Measurements from ENCODE around the gene TMUB2. TPM values are rescaled to one million over a fixed set of nuclear protein-coding genes. Genes with fewer than 3 reads are reported as not detected.

TMUB2 gene
- total and polyA plus RNA-seq, 2 experiments from 2014 or later, result 27.7 to 46.8 TPM

DNA sequence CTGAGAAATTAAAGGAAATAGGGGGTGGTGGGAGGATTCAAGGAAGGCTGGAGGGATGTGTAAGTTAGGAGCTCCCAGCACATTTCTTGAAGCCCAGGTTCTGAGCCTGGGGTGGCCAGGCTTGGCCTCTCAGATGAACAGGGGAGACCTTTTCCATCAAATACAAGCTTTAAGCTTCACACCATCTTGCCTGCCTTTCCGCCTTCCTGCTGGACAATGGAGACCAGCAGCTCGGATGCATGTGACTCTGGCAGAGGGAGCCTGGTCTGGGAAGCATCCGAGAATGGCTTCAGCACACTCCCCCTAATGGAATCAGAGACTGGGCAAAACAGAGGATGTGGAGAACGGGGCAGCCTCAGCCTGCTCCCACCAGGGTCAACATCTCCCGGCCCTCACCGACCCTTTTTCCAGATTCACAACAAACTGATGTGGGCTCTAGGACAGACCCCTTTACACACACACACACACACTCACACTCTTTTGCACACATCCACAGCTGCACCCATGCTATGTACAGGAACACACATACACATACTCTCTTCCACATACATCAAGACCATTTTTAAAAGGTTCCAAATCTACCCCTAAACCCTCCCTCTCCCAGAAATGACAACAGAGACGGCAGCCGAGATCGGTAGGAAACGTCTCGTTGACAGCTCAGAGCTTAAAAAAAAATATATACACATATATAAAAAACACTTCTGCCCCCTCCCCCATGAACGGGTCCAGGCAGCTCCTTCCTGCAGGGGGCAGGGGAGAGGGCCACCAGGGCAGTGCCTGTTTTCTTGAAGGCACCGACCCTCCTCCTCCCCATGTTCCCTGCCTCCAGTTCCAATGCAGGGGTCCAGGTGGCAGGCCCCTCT, 19.4 kb downstream of the TMUB2 start:
- no peak overlapping the region for H3K27ac ChIP-seq
- no peak overlapping the region for H3K4me2 ChIP-seq
- 78% methylated on average over 13 of the region's 13 CpGs for WGBS (ENCODE audit: low lambda C conversion rate, missing lambda C conversion rate)
- peaks cover 4% of the 10 kb centered on the region for H3K79me2 ChIP-seq
- peaks cover 3% of the 10 kb centered on the region for H3K4me1 ChIP-seq (ENCODE audit: insufficient read depth)
- H3K4me3 ChIP-seq, result no peak overlapping the region
- no peak for DNase-seq (ENCODE audit: low spot score)
- no peaks in the 10 kb centered on the region for H3K36me3 ChIP-seq (replicated peaks; ENCODE audit: insufficient read depth, low read depth)
- no peaks in the 10 kb centered on the region for H3K27me3 ChIP-seq
- H4K20me1 ChIP-seq (ENCODE audit: insufficient read depth, poor library complexity, severe bottlenecking), result no peaks in the 10 kb centered on the region
- no peak overlapping the region for H2AFZ ChIP-seq
- no peaks in the 10 kb centered on the region for H3K9me3 ChIP-seq (ENCODE audit: low read depth)
- no peaks in the 10 kb centered on the region for H3K9me2 ChIP-seq (replicated peaks; ENCODE audit: insufficient read depth)
- TF ChIP-seq, protein P1, sequence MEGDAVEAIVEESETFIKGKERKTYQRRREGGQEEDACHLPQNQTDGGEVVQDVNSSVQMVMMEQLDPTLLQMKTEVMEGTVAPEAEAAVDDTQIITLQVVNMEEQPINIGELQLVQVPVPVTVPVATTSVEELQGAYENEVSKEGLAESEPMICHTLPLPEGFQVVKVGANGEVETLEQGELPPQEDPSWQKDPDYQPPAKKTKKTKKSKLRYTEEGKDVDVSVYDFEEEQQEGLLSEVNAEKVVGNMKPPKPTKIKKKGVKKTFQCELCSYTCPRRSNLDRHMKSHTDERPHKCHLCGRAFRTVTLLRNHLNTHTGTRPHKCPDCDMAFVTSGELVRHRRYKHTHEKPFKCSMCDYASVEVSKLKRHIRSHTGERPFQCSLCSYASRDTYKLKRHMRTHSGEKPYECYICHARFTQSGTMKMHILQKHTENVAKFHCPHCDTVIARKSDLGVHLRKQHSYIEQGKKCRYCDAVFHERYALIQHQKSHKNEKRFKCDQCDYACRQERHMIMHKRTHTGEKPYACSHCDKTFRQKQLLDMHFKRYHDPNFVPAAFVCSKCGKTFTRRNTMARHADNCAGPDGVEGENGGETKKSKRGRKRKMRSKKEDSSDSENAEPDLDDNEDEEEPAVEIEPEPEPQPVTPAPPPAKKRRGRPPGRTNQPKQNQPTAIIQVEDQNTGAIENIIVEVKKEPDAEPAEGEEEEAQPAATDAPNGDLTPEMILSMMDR (IDR thresholded peaks at IDR 0.05; ENCODE audit: poor library complexity), result peak; percentile 11
- TF ChIP-seq EZH2phosphoT487 (IDR thresholded peaks at IDR 0.05; ENCODE audit: low read depth, severe bottlenecking, unreplicated experiment), result no peak

DNA sequence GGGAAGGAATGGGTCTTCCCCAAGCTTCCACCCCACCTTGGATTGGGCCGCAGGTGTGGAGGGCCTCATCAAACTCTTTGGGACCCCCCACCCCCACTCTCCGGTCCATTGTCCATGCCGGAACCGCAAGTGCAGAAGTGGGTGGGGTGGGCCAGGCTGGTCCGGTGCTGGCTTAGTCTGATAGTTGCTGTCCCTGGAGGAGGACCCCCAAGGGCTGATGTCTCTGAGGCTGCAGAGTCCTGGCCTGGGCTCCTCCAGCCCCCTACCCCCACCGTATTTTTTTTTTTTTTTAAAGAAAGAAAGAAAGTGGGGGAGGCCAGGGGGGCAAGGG, 20.0 kb downstream of the TMUB2 start:
- no peak for DNase-seq (ENCODE audit: low spot score)
- Histone ChIP-seq H3K4me1 (ENCODE audit: insufficient read depth) (peaks cover 3% of the 10 kb centered on the region), H3K9me2 (replicated peaks; ENCODE audit: insufficient read depth) (no peaks in the 10 kb centered on the region), H3K27ac (no peak overlapping the region), H3K4me3 (no peak overlapping the region), H3K36me3 (replicated peaks; ENCODE audit: insufficient read depth, low read depth) (no peaks in the 10 kb centered on the region), H3K79me2 (peaks cover under 1% of the 10 kb centered on the region), H3K4me2 (no peak overlapping the region), H3K9me3 (ENCODE audit: low read depth) (no peaks in the 10 kb centered on the region), H3K27me3 (no peaks in the 10 kb centered on the region), H2AFZ (no peak overlapping the region), H4K20me1 (ENCODE audit: insufficient read depth, poor library complexity, severe bottlenecking) (no peaks in the 10 kb centered on the region)
- TF ChIP-seq, protein P1 (IDR thresholded peaks at IDR 0.05; ENCODE audit: poor library complexity), result no peak
- TF ChIP-seq EZH2 (IDR thresholded peaks at IDR 0.05; ENCODE audit: borderline replicate concordance) (no peak), EZH2phosphoT487 (IDR thresholded peaks at IDR 0.05; ENCODE audit: low read depth, severe bottlenecking, unreplicated experiment) (no peak)
- WGBS (ENCODE audit: low lambda C conversion rate, missing lambda C conversion rate), result 94% methylated on average over 6 of the region's 6 CpGs

DNA sequence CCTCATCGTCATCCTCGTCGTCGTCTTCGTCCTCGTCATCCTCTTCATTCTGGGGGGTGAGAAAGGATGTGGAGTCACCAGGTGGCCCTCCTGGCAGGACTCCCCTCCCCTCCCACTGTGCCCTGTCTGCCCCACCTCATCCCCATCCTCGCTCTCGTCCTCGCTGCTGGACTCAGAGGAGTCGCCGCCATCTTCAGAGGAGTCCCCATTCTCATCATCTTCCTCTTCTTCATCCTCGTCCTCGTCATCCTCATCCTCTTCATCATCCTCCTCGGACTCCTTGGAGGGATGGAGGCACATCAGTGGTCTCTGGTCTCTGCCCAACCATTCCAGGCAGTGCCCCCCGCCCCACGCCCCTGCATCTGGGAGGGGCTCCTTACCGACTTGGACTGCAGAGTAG, 20.5 kb downstream of the TMUB2 start:
- DNase-seq (ENCODE audit: low spot score), result no peak
- Histone ChIP-seq H3K9me3 (ENCODE audit: low read depth) (no peaks in the 10 kb centered on the region), H4K20me1 (ENCODE audit: insufficient read depth, poor library complexity, severe bottlenecking) (no peaks in the 10 kb centered on the region), H3K36me3 (replicated peaks; ENCODE audit: insufficient read depth, low read depth) (no peaks in the 10 kb centered on the region), H3K9me2 (replicated peaks; ENCODE audit: insufficient read depth) (no peaks in the 10 kb centered on the region), H3K4me1 (ENCODE audit: insufficient read depth) (peaks cover 3% of the 10 kb centered on the region), H3K79me2 (no peaks in the 10 kb centered on the region), H3K4me3 (no peak overlapping the region), H3K4me2 (no peak overlapping the region), H3K27me3 (no peaks in the 10 kb centered on the region), H2AFZ (no peak overlapping the region), H3K27ac (no peak overlapping the region)
- TF ChIP-seq EZH2 (IDR thresholded peaks at IDR 0.05; ENCODE audit: borderline replicate concordance), result no peak
- TF ChIP-seq, protein P1 (IDR thresholded peaks at IDR 0.05; ENCODE audit: poor library complexity), result no peak
- TF ChIP-seq EZH2phosphoT487 (IDR thresholded peaks at IDR 0.05; ENCODE audit: low read depth, severe bottlenecking, unreplicated experiment), result no peak
- WGBS (ENCODE audit: low lambda C conversion rate, missing lambda C conversion rate), result 98% methylated on average over 11 of the region's 17 CpGs
